ENCODE results near the gene NODAL. TPM values are rescaled to one million over a fixed set of nuclear protein-coding genes. Genes with fewer than 3 reads are reported as not detected.

NODAL gene
- total RNA-seq, 1 experiment from 2014 or later: 0.30 TPM

GRCh38 chr10:70409772-70410171, 31.7 kb downstream of the NODAL start:
- Histone ChIP-seq H3K4me3 (replicated peaks in 1 of 2; ENCODE audit: low read depth in 1 of 2, low read length in 2 of 2) (no peak overlapping the region), H3K4me1 (ENCODE audit: control insufficient read depth in 1 of 2, insufficient read depth in 2 of 2, low read length in 2 of 2) (peaks cover 7 to 15% of the 10 kb centered on the region in 2 experiments; a peak in 3 of 4 replicates), H3K27ac (ENCODE audit: low read depth, low read length) (no peak overlapping the region), H3K27me3 (ENCODE audit: insufficient read depth, low read length) (no peaks in the 10 kb centered on the region), H3K9me3 (ENCODE audit: control insufficient read depth in 1 of 2, insufficient read depth in 1 of 2, low read depth in 1 of 2, low read length in 2 of 2) (no peaks in the 10 kb centered on the region), H3K9ac (ENCODE audit: low read length) (no peak overlapping the region), H3K36me3 (ENCODE audit: control insufficient read depth in 1 of 2, insufficient read depth in 2 of 2, low read length in 2 of 2) (peaks cover 0 to 2% of the 10 kb centered on the region in 2 experiments; a peak in 1 of 4 replicates), H3K9me2 (ENCODE audit: insufficient read depth) (no peaks in the 10 kb centered on the region), H3K4me2 (ENCODE audit: low read length) (no peak overlapping the region), H3K79me2 (ENCODE audit: insufficient read depth, low read length) (peaks cover 85% of the 10 kb centered on the region), H4K20me1 (ENCODE audit: insufficient read depth) (peaks cover 9% of the 10 kb centered on the region; the same call in 1 of the 2 replicates), H2AFZ (ENCODE audit: low read depth, low read length, poor library complexity, severe bottlenecking) (no peak overlapping the region)
- BruUV-seq (replicated peaks): no TSS peak
- DNase-seq (ENCODE audit: low read depth, low spot score) (no peak), ATAC-seq (no peak)
- intact Hi-C loops (cut with micrococcal nuclease): no loop called here
- ChIA-PET POLR2A (no interaction called here), CTCF (no interaction called here), RAD21 (ENCODE audit: low non-redundant PET in 1 of 2, low total read pairs in 2 of 2, uncharacterized antibody in 2 of 2, unreplicated experiment in 2 of 2) (no interaction called here)
- no peak for TF ChIP-seq MAX (IDR thresholded peaks at IDR 0.05)
- TF ChIP-seq ATF3 (IDR thresholded peaks at IDR 0.05): no peak
- TF ChIP-seq CTCF (IDR thresholded peaks at IDR 0.05 in 2 of 3, conservative IDR thresholded peaks at IDR 0.05 in 1 of 3; ENCODE audit: borderline replicate concordance in 1 of 3, insufficient read depth in 1 of 3, low read depth in 2 of 3, low read length in 2 of 3): no peak
- no peak for TF ChIP-seq RAD21 (IDR thresholded peaks at IDR 0.05; ENCODE audit: low read depth)
- TF ChIP-seq SRF (IDR thresholded peaks at IDR 0.05; ENCODE audit: low read depth): no peak

Measured in HCT116 (cell line).